ENCODE measurements around the gene LAPTM4A. TPM values are rescaled to one million over a fixed set of nuclear protein-coding genes. Genes with fewer than 3 reads are reported as not detected.

LAPTM4A gene
- total RNA-seq, 1 experiment from 2014 or later, result 131 TPM

DNA sequence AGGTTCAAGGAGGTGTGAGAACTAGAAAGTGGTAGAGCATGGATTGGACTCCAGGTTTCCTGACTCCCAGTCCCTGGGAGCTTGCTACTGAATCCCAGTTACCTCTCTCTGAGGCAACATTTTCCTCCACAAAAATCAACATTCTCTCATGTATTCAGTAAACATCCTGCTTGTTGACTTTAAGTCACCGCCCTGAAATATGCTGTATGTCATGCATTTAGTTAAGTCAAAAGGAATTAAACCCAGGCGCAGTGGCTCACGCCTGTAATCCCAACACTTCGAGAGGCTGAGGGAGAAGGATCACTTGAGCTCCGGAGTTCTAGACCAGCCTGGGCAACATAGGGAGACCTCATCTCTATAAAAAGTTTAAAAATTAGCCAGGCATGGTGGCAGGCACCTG lies 42.7 kb downstream of the LAPTM4A start:
- Histone ChIP-seq H3T11ph (ENCODE audit: low read length) (no peak overlapping the region), H3K4me1 (ENCODE audit: insufficient read depth, low read length) (peaks cover 4% of the 10 kb centered on the region; the same call in 1 of the 2 replicates), H4K91ac (ENCODE audit: insufficient read length, low read depth, low read length) (no peak overlapping the region), H3K79me2 (ENCODE audit: insufficient read depth, low read length) (no peaks in the 10 kb centered on the region), H3K4me2 (ENCODE audit: insufficient read depth, insufficient read length, low read length) (no peak overlapping the region), H3K79me1 (ENCODE audit: insufficient read depth, low read depth, low read length, poor library complexity, severe bottlenecking) (no peaks in the 10 kb centered on the region), H2BK15ac (ENCODE audit: low read depth, low read length) (no peak overlapping the region), H4K5ac (ENCODE audit: insufficient read length, low read depth, low read length) (no peak overlapping the region), H3K23me2 (ENCODE audit: insufficient read length, low read depth, low read length, poor library complexity, severe bottlenecking) (peaks cover 12% of the 10 kb centered on the region), H2BK5ac (ENCODE audit: insufficient read length, low read length) (no peak overlapping the region), H3K9ac (ENCODE audit: extremely low read depth, insufficient read length, low read length) (no peak overlapping the region), H3K9me3 (ENCODE audit: control insufficient read depth, low read depth, low read length) (no peaks in the 10 kb centered on the region), H3K18ac (ENCODE audit: insufficient read length, low read depth, low read length) (no peak overlapping the region), H3K27ac (ENCODE audit: insufficient read length, low read depth, low read length) (no peak overlapping the region), H3K14ac (ENCODE audit: insufficient read depth, low read length) (no peak overlapping the region), H2BK20ac (ENCODE audit: low read depth, low read length, poor library complexity, severe bottlenecking) (no peak overlapping the region), H3K27me3 (ENCODE audit: insufficient read depth, low read length) (no peaks in the 10 kb centered on the region; the same call in 1 of the 2 replicates), H2BK120ac (ENCODE audit: low read depth, low read length, poor library complexity, severe bottlenecking) (no peak overlapping the region), H4K20me1 (ENCODE audit: control insufficient read depth, insufficient read depth, insufficient read length) (no peaks in the 10 kb centered on the region), H3K23ac (ENCODE audit: insufficient read length, low read depth, low read length) (no peak overlapping the region), H2BK12ac (ENCODE audit: insufficient read length, low read depth, low read length) (no peak overlapping the region), H3K4ac (ENCODE audit: low read depth, low read length) (no peak overlapping the region), H4K8ac (replicated peaks; ENCODE audit: insufficient read length, low read depth, low read length) (no peak overlapping the region), H3K56ac (ENCODE audit: insufficient read length, low read depth, low read length) (no peak overlapping the region), H2AK5ac (ENCODE audit: insufficient read length, low read length) (no peak overlapping the region), H2AFZ (ENCODE audit: low read length) (no peak overlapping the region)
- H3K27ac Mint-ChIP-seq, result no peak overlapping the region
- no peaks in the 10 kb centered on the region for H3K9me3 Mint-ChIP-seq
- no CpG with 5 or more reads among the region's 5 CpGs for WGBS (ENCODE audit: extremely low coverage, insufficient read length, low lambda C conversion rate)
- no peak overlapping the region for H3K4me3 Mint-ChIP-seq
- peaks cover 17% of the 10 kb centered on the region for H3K27me3 Mint-ChIP-seq (ENCODE audit: low read depth)
- no peak for DNase-seq
- no peaks in the 10 kb centered on the region for H3K36me3 Mint-ChIP-seq (ENCODE audit: insufficient read depth in 1 of 3, low read depth in 3 of 3)
- H3K4me1 Mint-ChIP-seq, result peaks cover 13 to 19% of the 10 kb centered on the region in 2 experiments
- TF ChIP-seq CTCF (conservative IDR thresholded peaks at IDR 0.05), result no peak

All from H9 (cell line).